Measurements from ENCODE around the gene TMEM59L. TPM values are rescaled to one million over a fixed set of nuclear protein-coding genes. Genes with fewer than 3 reads are reported as not detected.

The TMEM59L gene
- 10 to 100 TPM in 1 of 4 donors, 1 to 10 TPM in 2, not detected in 1; 3.1 to 12.6 (median 4.2) TPM for total RNA-seq

DNA sequence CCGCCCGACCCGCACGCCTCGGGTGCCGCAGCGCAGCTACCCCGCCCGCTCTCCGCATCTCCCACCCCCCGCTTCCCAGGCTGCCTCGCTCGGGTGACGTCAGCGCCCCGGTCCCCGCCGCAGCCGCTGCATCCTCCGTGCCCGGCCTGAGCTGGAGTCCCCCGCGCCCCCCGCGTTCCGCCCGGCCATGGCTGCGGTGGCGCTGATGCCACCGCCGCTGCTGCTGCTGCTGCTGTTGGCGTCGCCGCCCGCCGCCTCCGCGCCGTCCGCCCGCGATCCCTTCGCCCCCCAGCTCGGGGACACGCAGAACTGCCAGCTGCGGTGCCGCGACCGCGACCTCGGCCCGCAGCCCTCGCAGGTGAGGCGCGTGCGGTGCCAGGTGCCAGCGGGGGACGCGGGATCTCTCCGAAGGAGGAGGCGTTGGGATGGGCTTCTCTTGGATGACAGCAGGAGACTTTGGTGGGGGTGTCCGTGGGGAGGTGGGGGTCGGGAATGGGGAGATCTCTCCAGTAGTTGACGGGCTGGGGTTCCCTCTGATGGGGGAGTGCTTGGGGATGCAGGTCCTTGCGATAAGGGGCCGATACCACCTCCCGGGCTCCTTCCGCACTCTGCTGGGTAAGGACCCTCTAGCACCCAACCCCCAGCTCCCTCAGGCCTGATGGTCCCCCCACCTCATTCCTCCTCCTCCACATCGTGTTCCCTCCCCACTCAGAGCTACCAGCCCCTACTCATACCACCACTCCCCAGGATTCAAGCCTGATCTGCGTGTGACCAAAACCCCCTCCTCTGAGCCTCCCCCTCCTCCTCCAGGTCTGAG is at the start of gene TMEM59L:
Gene TMEM59L, plus strand, starts transcription at position 99 of the 817 bp plus-strand sequence. Its CDS starts 89 bp downstream, at position 188.
- H3K36me3 ChIP-seq, result no peaks in the 10 kb centered on the region
- peaks cover 0 to 41% (median 27%) of the 10 kb centered on the region in 4 donors for H3K4me1 ChIP-seq
- H3K27ac ChIP-seq, result no peak within 1 kb of the TSS
- H3K4me3 ChIP-seq, result peak within 1 kb of the TSS; percentile 24 to 51 (median 32)
- no peaks in the 10 kb centered on the region for H3K9me3 ChIP-seq
- WGBS, 2 donors, result 3 to 4% methylated on average over 26 to 59 of the region's 70 CpGs
- no peak for TF ChIP-seq POLR2A (IDR thresholded peaks at IDR 0.05)
- no peak for TF ChIP-seq EP300 (IDR thresholded peaks at IDR 0.05)
- TF ChIP-seq, protein P1, sequence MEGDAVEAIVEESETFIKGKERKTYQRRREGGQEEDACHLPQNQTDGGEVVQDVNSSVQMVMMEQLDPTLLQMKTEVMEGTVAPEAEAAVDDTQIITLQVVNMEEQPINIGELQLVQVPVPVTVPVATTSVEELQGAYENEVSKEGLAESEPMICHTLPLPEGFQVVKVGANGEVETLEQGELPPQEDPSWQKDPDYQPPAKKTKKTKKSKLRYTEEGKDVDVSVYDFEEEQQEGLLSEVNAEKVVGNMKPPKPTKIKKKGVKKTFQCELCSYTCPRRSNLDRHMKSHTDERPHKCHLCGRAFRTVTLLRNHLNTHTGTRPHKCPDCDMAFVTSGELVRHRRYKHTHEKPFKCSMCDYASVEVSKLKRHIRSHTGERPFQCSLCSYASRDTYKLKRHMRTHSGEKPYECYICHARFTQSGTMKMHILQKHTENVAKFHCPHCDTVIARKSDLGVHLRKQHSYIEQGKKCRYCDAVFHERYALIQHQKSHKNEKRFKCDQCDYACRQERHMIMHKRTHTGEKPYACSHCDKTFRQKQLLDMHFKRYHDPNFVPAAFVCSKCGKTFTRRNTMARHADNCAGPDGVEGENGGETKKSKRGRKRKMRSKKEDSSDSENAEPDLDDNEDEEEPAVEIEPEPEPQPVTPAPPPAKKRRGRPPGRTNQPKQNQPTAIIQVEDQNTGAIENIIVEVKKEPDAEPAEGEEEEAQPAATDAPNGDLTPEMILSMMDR (IDR thresholded peaks at IDR 0.05), result no peak
- peaks cover 4 to 98% of the 10 kb centered on the region in 2 donors for H3K27me3 ChIP-seq
- DNase-seq (ENCODE audit: low spot score in 2 of 2), result no peak

DNA sequence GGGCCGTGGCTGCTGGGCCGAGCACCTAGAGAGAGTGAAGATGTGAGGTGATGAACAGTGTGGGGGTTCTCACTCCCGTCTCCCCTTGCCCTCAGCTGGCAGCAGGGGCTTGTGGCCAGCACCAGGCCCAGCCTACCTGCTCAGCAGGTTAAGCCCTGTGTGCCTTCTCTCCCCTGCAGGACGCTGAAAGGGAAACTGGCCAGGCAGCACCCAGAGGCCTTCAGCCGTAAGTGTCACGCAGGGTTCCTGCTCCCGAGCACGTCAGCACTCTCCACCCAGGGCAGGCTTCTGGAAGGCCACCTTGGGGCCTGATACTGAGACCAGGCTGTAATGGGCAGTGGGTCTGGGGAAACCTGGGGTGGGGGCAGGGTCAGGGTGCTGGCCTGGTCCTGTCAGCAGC is 45.7 kb upstream of the TMEM59L start:
- DNase-seq (ENCODE audit: low spot score in 2 of 2), result no peak
- H3K4me1 ChIP-seq, result peaks cover 0 to 17% (median 4%) of the 10 kb centered on the region in 4 donors
- TF ChIP-seq POLR2A (IDR thresholded peaks at IDR 0.05) (no peak), EP300 (IDR thresholded peaks at IDR 0.05) (no peak)
- TF ChIP-seq, protein P1 (IDR thresholded peaks at IDR 0.05), result no peak
- no peaks in the 10 kb centered on the region for H3K9me3 ChIP-seq
- H3K27ac ChIP-seq, result no peak overlapping the region
- H3K4me3 ChIP-seq, result no peak overlapping the region
- peaks cover 3 to 81% (median 21%) of the 10 kb centered on the region in 3 donors for H3K36me3 ChIP-seq
- WGBS, 2 donors, result 88 to 89% methylated on average over 7 to 8 of the region's 8 CpGs
- H3K27me3 ChIP-seq, result no peaks in the 10 kb centered on the region

DNA sequence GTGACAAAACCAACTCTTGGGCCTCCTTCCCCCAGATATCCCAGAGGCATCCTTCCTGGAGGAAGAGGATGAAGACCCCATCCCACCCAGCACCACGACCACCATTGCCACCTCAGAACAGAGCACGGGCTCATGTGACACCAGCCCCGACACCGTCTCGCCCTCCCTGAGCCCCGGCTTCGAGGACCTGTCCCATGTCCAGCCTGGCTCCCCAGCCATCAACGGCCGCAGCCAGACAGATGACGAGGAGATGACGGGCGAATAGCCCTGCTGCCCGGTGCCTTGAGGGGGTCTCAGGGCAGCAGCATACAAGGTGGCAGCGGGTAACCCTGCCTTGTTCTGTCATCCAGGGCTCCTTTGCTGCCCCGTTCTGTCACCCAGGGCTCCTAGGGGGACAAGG is 44.3 kb upstream of the TMEM59L start:
- no peak for DNase-seq (ENCODE audit: low spot score in 2 of 2)
- TF ChIP-seq, protein P1 (IDR thresholded peaks at IDR 0.05), result no peak
- TF ChIP-seq POLR2A (IDR thresholded peaks at IDR 0.05) (no peak), EP300 (IDR thresholded peaks at IDR 0.05) (no peak)
- H3K4me3 ChIP-seq, result no peak overlapping the region
- no peaks in the 10 kb centered on the region for H3K27me3 ChIP-seq
- no peak overlapping the region for H3K27ac ChIP-seq
- 89 to 93% methylated on average over 14 to 15 of the region's 15 CpGs for WGBS, 2 donors
- H3K36me3 ChIP-seq, result peaks cover 3 to 70% (median 21%) of the 10 kb centered on the region in 3 donors
- peaks cover 4 to 18% (median 11%) of the 10 kb centered on the region in 4 donors for H3K4me1 ChIP-seq
- H3K9me3 ChIP-seq, result no peaks in the 10 kb centered on the region

DNA sequence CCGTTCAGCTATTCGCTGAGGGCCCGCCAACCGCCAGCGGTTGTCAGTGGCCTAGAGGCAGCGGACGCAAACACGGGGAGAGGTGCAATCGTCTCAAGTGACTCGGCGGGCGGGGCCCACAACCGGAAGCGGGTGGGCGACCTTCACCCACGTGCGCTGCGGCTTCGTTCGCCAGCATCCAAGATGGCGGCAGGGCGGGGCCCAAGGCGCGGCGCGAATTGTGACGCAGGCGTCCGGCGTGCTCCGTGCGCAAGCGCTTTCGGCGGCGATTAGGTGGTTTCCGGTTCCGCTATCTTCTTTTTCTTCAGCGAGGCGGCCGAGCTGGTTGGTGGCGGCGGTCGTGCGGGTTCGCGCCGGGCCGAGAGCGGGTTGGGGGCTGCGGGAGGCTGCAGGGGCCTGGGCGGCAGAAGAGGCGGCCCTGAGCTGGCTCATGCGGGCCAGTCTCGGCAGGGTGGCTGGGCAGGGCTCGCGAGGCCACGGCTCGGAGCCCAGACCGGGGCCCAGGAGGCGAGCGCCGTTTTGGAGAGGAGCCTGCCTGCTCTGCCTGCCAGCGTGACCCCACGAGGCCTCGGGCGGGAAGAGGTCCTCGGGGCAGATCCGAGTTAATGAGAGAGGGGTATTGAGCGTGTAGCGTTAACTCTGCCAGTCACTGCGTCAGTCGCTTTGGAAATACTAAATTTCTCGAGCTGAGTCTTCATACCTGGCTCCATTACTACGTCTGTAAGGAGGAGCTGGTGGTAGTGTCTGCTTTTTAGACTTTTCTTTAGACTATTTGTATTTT is 40.9 kb upstream of the TMEM59L start, which contains the start of gene UBA52:
Gene UBA52, plus strand, starts transcription at position 294 of the 781 bp plus-strand sequence. CDS start 1,444 bp downstream, outside the sequence.
- Histone ChIP-seq H3K4me3 (peak within 1 kb of the TSS; percentile 73 to 82 (median 79)), H3K4me1 (peaks cover 4 to 24% (median 12%) of the 10 kb centered on the region in 4 donors), H3K36me3 (peaks cover 2 to 70% (median 18%) of the 10 kb centered on the region in 3 donors), H3K27ac (peak within 1 kb of the TSS; percentile 81 to 92 (median 92)), H3K27me3 (no peaks in the 10 kb centered on the region), H3K9me3 (no peaks in the 10 kb centered on the region)
- DNase-seq (ENCODE audit: low spot score in 2 of 2), result peak; percentile 96
- peak; percentile 96 to 99 for TF ChIP-seq EP300 (IDR thresholded peaks at IDR 0.05)
- peak; percentile 63 to 93 for TF ChIP-seq POLR2A (IDR thresholded peaks at IDR 0.05)
- TF ChIP-seq, protein P1 (IDR thresholded peaks at IDR 0.05), result peak in 2 of 5 experiments; percentile 8 to 49
- 0% methylated on average over 25 to 74 of the region's 75 CpGs for WGBS, 2 donors

Measured in tibial nerve (tissue), 4 donors.